NCI-H510A treated with DMSO at 0.1 percent for 48 hours (cell line): ENCODE results near the gene UBE2L3.

ENCODE experiments used
- DNase-seq: peaks from one replicate; lab custom pipeline; 2025; lab: John Stamatoyannopoulos, UW

The UBE2L3 gene

GRCh38 chr22:21646608-21647590, 79.4 kb downstream of the UBE2L3 start:
- DNase-seq: peak; percentile 68

- DNase-seq: no peak
Observed at GRCh38 chr22:21650280-21650679, 82.8 kb downstream of the UBE2L3 start.

GRCh38 chr22:21650823-21651520, 83.5 kb downstream of the UBE2L3 start:
- DNase-seq: peak; percentile 24

- no peak for DNase-seq
Observed at GRCh38 chr22:21651521-21652009, 84.1 kb downstream of the UBE2L3 start.

- DNase-seq: peak; percentile 72
Observed at GRCh38 chr22:21652010-21652546, 84.6 kb downstream of the UBE2L3 start.

GRCh38 chr22:21652547-21653545, 85.3 kb downstream of the UBE2L3 start:
- no peak for DNase-seq

- no peak for DNase-seq
Observed at GRCh38 chr22:21657020-21657359, 89.5 kb downstream of the UBE2L3 start.

- DNase-seq: peak; percentile 75
Observed at GRCh38 chr22:21657360-21658032, 90.0 kb downstream of the UBE2L3 start.

GRCh38 chr22:21659864-21660525, 92.5 kb downstream of the UBE2L3 start:
- no peak for DNase-seq

GRCh38 chr22:21660904-21661303, 93.4 kb downstream of the UBE2L3 start:
- no peak for DNase-seq

- DNase-seq: no peak
Observed at GRCh38 chr22:21661991-21662390, 94.5 kb downstream of the UBE2L3 start.

GRCh38 chr22:21663738-21664137, 96.2 kb downstream of the UBE2L3 start:
- no peak for DNase-seq

- DNase-seq: no peak
Observed at GRCh38 chr22:21665047-21665851, 97.7 kb downstream of the UBE2L3 start.

GRCh38 chr22:21666786-21667185, 99.3 kb downstream of the UBE2L3 start:
- peak; percentile 8 for DNase-seq

GRCh38 chr22:21669026-21669425, 101.5 kb downstream of the UBE2L3 start:
- DNase-seq: peak; percentile 59

GRCh38 chr22:21672107-21672629, 104.7 kb downstream of the UBE2L3 start:
- no peak for DNase-seq
